WTC11 (cell line): ENCODE measurements around the gene DSG4. TPM values are rescaled to one million over a fixed set of nuclear protein-coding genes. Genes with fewer than 3 reads are reported as not detected.

Experiments used
- ATAC-seq: fragments of 200-7000 bp; cut with Tn5 transposase; 2 replicates; pipeline ENCODE4 v1.10.0; 2021; ENCODE audit warnings: mild to moderate bottlenecking, moderate library complexity
- CTCF ChIA-PET: fragments of 300-600 bp; sonication (Branson Sonifier 250); formaldehyde crosslinking; loops from one replicate; lab custom pipeline; 2021; ENCODE audit warnings: antibody characterized with exemption; lab: Charles Lee
- POLR2A ChIA-PET: fragments of 350-600 bp; sonication (Branson Sonifier 250); formaldehyde crosslinking; loops from one replicate; lab custom pipeline; 2021; ENCODE audit warnings: antibody characterized with exemption; lab: Charles Lee
- DNase-seq: peaks from one replicate; pipeline ENCODE4 v3.0.0; 2021; ENCODE audit warnings: low spot score
- H3K27ac Mint-ChIP-seq: 2 replicates; pipeline ENCODE4 v1.8.0; 2021; ENCODE audit warnings: mixed read lengths
- H3K27me3 Mint-ChIP-seq: 2 replicates; pipeline ENCODE4 v1.8.0; 2021; ENCODE audit warnings: low read depth, mild to moderate bottlenecking, moderate library complexity, mixed read lengths
- H3K36me3 Mint-ChIP-seq: 2 replicates; pipeline ENCODE4 v1.8.0; 2021; ENCODE audit warnings: mixed read lengths
- H3K4me1 Mint-ChIP-seq: 2 replicates; pipeline ENCODE4 v1.8.0; 2022; ENCODE audit warnings: mixed read lengths
- H3K4me3 Mint-ChIP-seq: 2 replicates; pipeline ENCODE4 v1.8.0; 2021; ENCODE audit warnings: mild to moderate bottlenecking, moderate library complexity, mixed read lengths
- H3K9me3 Mint-ChIP-seq: 2 replicates; pipeline ENCODE4 v1.8.0; 2021; ENCODE audit warnings: mixed read lengths
- ATF2 ChIP-seq: sonication (generic); formaldehyde crosslinking; IDR thresholded peaks from 2 replicates; pipeline ENCODE4 v1.8.1; 2022; ENCODE audit warnings: low read depth, missing genetic modification reagents, borderline replicate concordance
- NFYB ChIP-seq: sonication (generic); formaldehyde crosslinking; conservative IDR thresholded peaks from 2 replicates; pipeline ENCODE4 v1.8.0; 2022; ENCODE audit warnings: low read depth, missing genetic modification reagents
- OVOL2 ChIP-seq: fragments of 250-450 bp; sonication (Bioruptor Pico); IDR thresholded peaks from 2 replicates; pipeline ENCODE4 v1.9.0; 2021; ENCODE audit warnings: mild to moderate bottlenecking, borderline replicate concordance
- USF2 ChIP-seq: sonication (generic); formaldehyde crosslinking; IDR thresholded peaks from 2 replicates; pipeline ENCODE4 v1.8.1; 2023; ENCODE audit warnings: mild to moderate bottlenecking, missing genetic modification reagents, moderate library complexity
- ZBTB21 ChIP-seq: sonication (generic); formaldehyde crosslinking; IDR thresholded peaks from 2 replicates; pipeline ENCODE4 v1.8.1; 2023; ENCODE audit warnings: mild to moderate bottlenecking, missing genetic modification reagents, borderline replicate concordance
- ZNF512 ChIP-seq: sonication (generic); formaldehyde crosslinking; IDR thresholded peaks from 2 replicates; pipeline ENCODE4 v1.8.1; 2022; ENCODE audit warnings: missing genetic modification reagents, borderline replicate concordance
- total RNA-seq: library from RNA; stranded (reverse); gene quantifications from 3 replicates; pipeline ENCODE4 v1.2.3, GENCODE V29; 2021
- TF ChIP-seq, protein P1 (sequence below): fragments of 200-600 bp; IDR thresholded peaks from 2 replicates; pipeline ENCODE4 v1.8.0; 2022; ENCODE audit warnings: antibody characterized with exemption
- TF ChIP-seq, protein P2 (sequence below): sonication (generic); formaldehyde crosslinking; IDR thresholded peaks from 2 replicates; pipeline ENCODE4 v1.8.1; 2023; ENCODE audit warnings: mild to moderate bottlenecking, missing genetic modification reagents, moderate library complexity
- TF ChIP-seq, protein P3 (sequence below): sonication (generic); formaldehyde crosslinking; IDR thresholded peaks from 2 replicates; pipeline ENCODE4 v1.8.1; 2022; ENCODE audit warnings: mild to moderate bottlenecking, moderate library complexity, missing genetic modification reagents

The DSG4 gene
- total RNA-seq, 1 experiment from 2014 or later: not detected

DNA sequence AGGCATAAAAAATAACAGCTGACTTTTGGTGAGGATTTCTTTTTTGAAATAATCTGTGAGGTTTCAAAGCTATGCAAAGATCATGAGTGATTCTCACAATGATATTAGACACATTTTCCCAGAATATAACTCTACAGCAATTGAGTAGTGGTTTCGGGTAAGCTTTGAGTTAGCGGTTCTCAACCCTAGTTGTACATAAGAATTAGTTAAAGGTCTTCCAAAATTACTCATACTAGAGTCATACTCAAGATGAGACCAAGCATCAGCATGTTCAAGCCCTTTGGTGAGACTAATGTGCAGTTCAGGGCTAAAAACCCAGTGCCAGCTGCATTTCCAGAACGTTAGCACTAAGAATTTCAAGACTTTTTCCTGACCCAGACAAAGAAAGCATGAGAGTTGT, 31.1 kb downstream of the DSG4 start (continued):
- TF ChIP-seq, protein P1, sequence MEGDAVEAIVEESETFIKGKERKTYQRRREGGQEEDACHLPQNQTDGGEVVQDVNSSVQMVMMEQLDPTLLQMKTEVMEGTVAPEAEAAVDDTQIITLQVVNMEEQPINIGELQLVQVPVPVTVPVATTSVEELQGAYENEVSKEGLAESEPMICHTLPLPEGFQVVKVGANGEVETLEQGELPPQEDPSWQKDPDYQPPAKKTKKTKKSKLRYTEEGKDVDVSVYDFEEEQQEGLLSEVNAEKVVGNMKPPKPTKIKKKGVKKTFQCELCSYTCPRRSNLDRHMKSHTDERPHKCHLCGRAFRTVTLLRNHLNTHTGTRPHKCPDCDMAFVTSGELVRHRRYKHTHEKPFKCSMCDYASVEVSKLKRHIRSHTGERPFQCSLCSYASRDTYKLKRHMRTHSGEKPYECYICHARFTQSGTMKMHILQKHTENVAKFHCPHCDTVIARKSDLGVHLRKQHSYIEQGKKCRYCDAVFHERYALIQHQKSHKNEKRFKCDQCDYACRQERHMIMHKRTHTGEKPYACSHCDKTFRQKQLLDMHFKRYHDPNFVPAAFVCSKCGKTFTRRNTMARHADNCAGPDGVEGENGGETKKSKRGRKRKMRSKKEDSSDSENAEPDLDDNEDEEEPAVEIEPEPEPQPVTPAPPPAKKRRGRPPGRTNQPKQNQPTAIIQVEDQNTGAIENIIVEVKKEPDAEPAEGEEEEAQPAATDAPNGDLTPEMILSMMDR: no peak

DNA sequence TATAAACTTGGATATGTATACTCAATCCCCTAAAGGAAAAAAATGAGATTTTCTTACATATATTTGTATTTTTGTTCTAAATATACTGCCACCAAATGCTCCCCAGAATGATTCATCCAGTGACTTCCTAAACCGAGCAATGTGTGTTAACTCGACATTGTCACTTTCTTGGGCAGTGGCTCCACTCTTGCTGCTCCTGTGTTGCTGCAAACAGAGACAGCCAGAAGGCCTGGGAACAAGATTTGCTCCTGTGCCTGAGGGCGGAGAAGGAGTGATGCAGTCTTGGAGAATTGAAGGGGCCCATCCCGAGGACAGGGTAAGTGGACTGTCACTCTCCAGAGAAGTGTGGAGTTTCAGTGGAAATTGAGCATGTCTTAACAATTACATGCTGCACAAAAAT, 32.7 kb downstream of the DSG4 start:
- CTCF ChIA-PET: interaction anchor here (2.2 kb wide), 1 partner anchor 15 kb away, joined by 14 read pairs; no protein-coding TSS in a partner anchor
- peaks cover 6% of the 10 kb centered on the region for H3K9me3 Mint-ChIP-seq
- no peak for DNase-seq

More for the DNA sequence above, 32.7 kb downstream of the DSG4 start:
- ATAC-seq: no peak
- Mint-ChIP-seq H3K4me1 (no peaks in the 10 kb centered on the region), H3K4me3 (no peak overlapping the region), H3K27me3 (no peaks in the 10 kb centered on the region), H3K27ac (no peak overlapping the region), H3K36me3 (no peaks in the 10 kb centered on the region)
- TF ChIP-seq ZBTB21: no peak
- TF ChIP-seq, protein P2, sequence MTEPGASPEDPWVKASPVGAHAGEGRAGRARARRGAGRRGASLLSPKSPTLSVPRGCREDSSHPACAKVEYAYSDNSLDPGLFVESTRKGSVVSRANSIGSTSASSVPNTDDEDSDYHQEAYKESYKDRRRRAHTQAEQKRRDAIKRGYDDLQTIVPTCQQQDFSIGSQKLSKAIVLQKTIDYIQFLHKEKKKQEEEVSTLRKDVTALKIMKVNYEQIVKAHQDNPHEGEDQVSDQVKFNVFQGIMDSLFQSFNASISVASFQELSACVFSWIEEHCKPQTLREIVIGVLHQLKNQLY (CRISPR knock-in tag): no peak
- TF ChIP-seq ATF2 (CRISPR knock-in tag): no peak
- TF ChIP-seq USF2 (CRISPR knock-in tag): no peak
- no peak for TF ChIP-seq OVOL2 (CRISPR knock-in tag)
- TF ChIP-seq, protein P3, sequence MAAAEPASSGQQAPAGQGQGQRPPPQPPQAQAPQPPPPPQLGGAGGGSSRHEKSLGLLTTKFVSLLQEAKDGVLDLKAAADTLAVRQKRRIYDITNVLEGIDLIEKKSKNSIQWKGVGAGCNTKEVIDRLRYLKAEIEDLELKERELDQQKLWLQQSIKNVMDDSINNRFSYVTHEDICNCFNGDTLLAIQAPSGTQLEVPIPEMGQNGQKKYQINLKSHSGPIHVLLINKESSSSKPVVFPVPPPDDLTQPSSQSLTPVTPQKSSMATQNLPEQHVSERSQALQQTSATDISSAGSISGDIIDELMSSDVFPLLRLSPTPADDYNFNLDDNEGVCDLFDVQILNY (CRISPR knock-in tag): no peak
- TF ChIP-seq, protein P1: no peak
- no peak for TF ChIP-seq ZNF512
- no peak for TF ChIP-seq NFYB (CRISPR knock-in tag)
- TF ChIP-seq, all 79 proteins: peak for 0
- POLR2A ChIA-PET: no interaction called here
